CD14-positive monocyte (primary cell): ENCODE measurements around the gene ZNF35. TPM values are rescaled to one million over a fixed set of nuclear protein-coding genes. Genes with fewer than 3 reads are reported as not detected.

Experiments
- DNase-seq, 3 donors: peaks; one replicate each; pipeline ENCODE4 v3.0.0-alpha.2; 2011 to 2022
- H2AFZ ChIP-seq: 2 replicates; pipeline ENCODE4 v1.6.0; 2012; ENCODE audit warnings: mild to moderate bottlenecking, low read depth, low read length, inconsistent platforms; ENCODE audit not compliant: insufficient read depth, poor library complexity, severe bottlenecking
- H3K27ac ChIP-seq, 2 donors: 1 replicate in 1 of 2; 2 replicates in 1 of 2; pipeline ENCODE4 v1.5.1; 2012 to 2013; ENCODE audit warnings: low read length in 2 of 2, control low read depth in 1 of 2, inconsistent platforms in 1 of 2, low read depth in 1 of 2, mild to moderate bottlenecking in 1 of 2
- H3K27me3 ChIP-seq, 2 donors: one replicate each; pipeline versions ENCODE4 v1.6.0 to v1.6.1; 2011 to 2013; ENCODE audit warnings: low read length in 2 of 2; ENCODE audit not compliant: control insufficient read depth in 2 of 2, insufficient read depth in 2 of 2
- H3K36me3 ChIP-seq, 2 donors: replicated peaks in 1 of 2; 1 replicate in 1 of 2; 2 replicates in 1 of 2; pipeline versions ENCODE4 v1.5.1 to v1.6.1; 2012 to 2013; ENCODE audit warnings: low read length in 2 of 2, control low read depth in 1 of 2, inconsistent platforms in 1 of 2, mild to moderate bottlenecking in 1 of 2; ENCODE audit not compliant: insufficient read depth in 2 of 2, control insufficient read depth in 1 of 2
- H3K4me1 ChIP-seq, 2 donors: 1 replicate in 1 of 2; 2 replicates in 1 of 2; pipeline versions ENCODE4 v1.5.1 to v1.6.1; 2012 to 2013; ENCODE audit warnings: low read length in 2 of 2, control low read depth in 1 of 2, inconsistent platforms in 1 of 2, mild to moderate bottlenecking in 1 of 2, moderate library complexity in 1 of 2; ENCODE audit not compliant: insufficient read depth in 2 of 2, control insufficient read depth in 1 of 2
- H3K4me2 ChIP-seq: replicated peaks from 2 replicates; pipeline ENCODE3; 2012; ENCODE audit warnings: low read length, moderate library complexity, mild to moderate bottlenecking; ENCODE audit not compliant: poor library complexity, severe bottlenecking; ENCODE audit errors: extremely low read depth
- H3K4me3 ChIP-seq, 3 experiments: fragments of 200-600 bp in 1 of 3; sonication (generic) in 1 of 3; replicated peaks in 1 of 3; 1 replicate in 2 of 3; 2 replicates in 1 of 3; pipeline ENCODE4 v1.5.1; 2011 to 2013; ENCODE audit warnings: low read length in 3 of 3, mild to moderate bottlenecking in 3 of 3, control low read depth in 2 of 3, low read depth in 2 of 3, inconsistent platforms in 1 of 3, moderate library complexity in 1 of 3
- H3K79me2 ChIP-seq: 2 replicates; pipeline ENCODE4 v1.6.0; 2012; ENCODE audit warnings: mild to moderate bottlenecking, control low read depth, inconsistent platforms, low read length, moderate library complexity; ENCODE audit not compliant: insufficient read depth
- H3K9ac ChIP-seq: 2 replicates; pipeline ENCODE4 v1.6.0; 2017; ENCODE audit warnings: low read length, mild to moderate bottlenecking; ENCODE audit not compliant: insufficient read depth, poor library complexity, severe bottlenecking
- H3K9me3 ChIP-seq, 2 donors: replicated peaks in 1 of 2; 1 replicate in 1 of 2; 2 replicates in 1 of 2; pipeline versions ENCODE4 v1.5.1 to v1.6.1; 2012 to 2013; ENCODE audit warnings: low read length in 2 of 2, control low read depth in 1 of 2; ENCODE audit not compliant: control insufficient read depth in 1 of 2, insufficient read depth in 1 of 2
- H4K20me1 ChIP-seq: 2 replicates; pipeline ENCODE4 v1.6.0; 2012; ENCODE audit warnings: mild to moderate bottlenecking, low read length, control low read depth, moderate library complexity; ENCODE audit not compliant: insufficient read depth
- H3K27ac Mint-ChIP-seq, 7 donors: one replicate each; pipeline ENCODE4 v1.8.0; 2020; ENCODE audit warnings: mild to moderate bottlenecking in 7 of 7, mixed read lengths in 7 of 7, moderate library complexity in 6 of 7, inconsistent platforms in 2 of 7
- H3K27me3 Mint-ChIP-seq, 3 donors: one replicate each; pipeline ENCODE4 v1.8.0; 2021 to 2022; ENCODE audit warnings: low read depth in 3 of 3, mild to moderate bottlenecking in 3 of 3, mixed read lengths in 3 of 3, moderate library complexity in 3 of 3, inconsistent platforms in 1 of 3
- H3K36me3 Mint-ChIP-seq, 2 donors: one replicate each; pipeline ENCODE4 v1.8.0; 2020; ENCODE audit warnings: mixed read lengths in 2 of 2, inconsistent platforms in 1 of 2, mild to moderate bottlenecking in 1 of 2
- H3K4me1 Mint-ChIP-seq: one replicate; pipeline ENCODE4 v1.8.0; 2020; ENCODE audit warnings: mild to moderate bottlenecking, mixed read lengths
- H3K4me3 Mint-ChIP-seq, 2 donors: one replicate each; pipeline ENCODE4 v1.8.0; 2020; ENCODE audit warnings: mild to moderate bottlenecking in 2 of 2, mixed read lengths in 2 of 2, moderate library complexity in 1 of 2
- H3K9me3 Mint-ChIP-seq, 7 donors: one replicate each; pipeline ENCODE4 v1.8.0; 2020 to 2022; ENCODE audit warnings: mixed read lengths in 7 of 7, mild to moderate bottlenecking in 6 of 7, moderate library complexity in 6 of 7, inconsistent platforms in 2 of 7
- CTCF ChIP-seq: fragments of 200-600 bp; IDR thresholded peaks from one replicate; pipeline ENCODE4 v1.8.0; 2022; ENCODE audit warnings: antibody characterized with exemption, mild to moderate bottlenecking
- WGBS: methylation state at CpG from one replicate; pipeline ENCODE4 v1.1.5; 2013; ENCODE audit warnings: missing lambda C conversion rate; ENCODE audit not compliant: insufficient coverage; 5-methylcytosine and 5-hydroxymethylcytosine counted together
- intact Hi-C, 2 donors: fragments of 100-400 bp; cut with micrococcal nuclease; formaldehyde crosslinking; loops; one replicate each; pipeline versions ENCODE4 v1.15.0 to v1.15.1; 2023
- polyA plus RNA-seq, 3 donors: library from polyadenylated mRNA; depleted of rRNA in 1 of 3; unstranded in 2 of 3; stranded (reverse) in 1 of 3; fragments of 300-500 nt in 2 of 3; fragments of >200 nt in 1 of 3; fragmentation: Illumina TruSeq in 2 of 3; gene quantifications; 1 replicate in 2 of 3; 2 replicates in 1 of 3; pipeline ENCODE4 v1.2.3, GENCODE V29; 2012 to 2021

The ZNF35 gene
- polyA plus RNA-seq, 3 donors: 1.2 to 2.5 (median 2.5) TPM

- Histone ChIP-seq H3K27me3 (no peaks in the 10 kb centered on the region), H3K4me2 (no peak overlapping the region), H4K20me1 (no peaks in the 10 kb centered on the region), H3K4me3 (peak overlapping the region in 1 of 3 experiments; percentile 13), H2AFZ (no peak overlapping the region), H3K4me1 (no peaks in the 10 kb centered on the region), H3K27ac (no peak overlapping the region), H3K36me3 (peaks cover 55 to 67% of the 10 kb centered on the region in 2 donors), H3K9ac (no peak overlapping the region), H3K9me3 (peaks cover 49 to 93% of the 10 kb centered on the region in 2 donors), H3K79me2 (no peaks in the 10 kb centered on the region)
- DNase-seq: no peak
- H3K36me3 Mint-ChIP-seq: peaks cover 53 to 59% of the 10 kb centered on the region in 2 donors
- WGBS: no CpG with 5 or more reads among the region's 4 CpGs
- H3K27ac Mint-ChIP-seq: no peak overlapping the region
- no peaks in the 10 kb centered on the region for H3K4me1 Mint-ChIP-seq
- no peak overlapping the region for H3K4me3 Mint-ChIP-seq
- peaks cover 48 to 92% (median 78%) of the 10 kb centered on the region in 7 donors for H3K9me3 Mint-ChIP-seq
- intact Hi-C loops: no loop called here
- peaks cover 0 to 3% (median 0%) of the 10 kb centered on the region in 3 donors for H3K27me3 Mint-ChIP-seq
- TF ChIP-seq CTCF: no peak
These were observed 6.2 kb upstream of the ZNF35 start for GRCh38 chr3:44642337-44642736.

GRCh38 chr3:44643024-44643423 lies 5.5 kb upstream of the ZNF35 start:
- no peaks in the 10 kb centered on the region for H3K4me1 ChIP-seq
- H3K4me3 ChIP-seq: peak overlapping the region in 1 of 3 experiments; percentile 13
- intact Hi-C loops: no loop called here
- H3K79me2 ChIP-seq: no peaks in the 10 kb centered on the region
- Mint-ChIP-seq H3K4me3 (no peak overlapping the region), H3K36me3 (peaks cover 47 to 53% of the 10 kb centered on the region in 2 donors), H3K27me3 (peaks cover 0 to 3% (median 2%) of the 10 kb centered on the region in 3 donors), H3K27ac (no peak overlapping the region), H3K9me3 (peaks cover 44 to 92% (median 77%) of the 10 kb centered on the region in 7 donors), H3K4me1 (peaks cover 1% of the 10 kb centered on the region)
- WGBS: no CpG with 5 or more reads among the region's 4 CpGs
- no peak overlapping the region for H3K4me2 ChIP-seq
- H3K9ac ChIP-seq: no peak overlapping the region
- H3K27ac ChIP-seq: no peak overlapping the region
- no peak for TF ChIP-seq CTCF
- H2AFZ ChIP-seq: no peak overlapping the region
- H3K27me3 ChIP-seq: no peaks in the 10 kb centered on the region
- DNase-seq: no peak
- peaks cover 49 to 60% of the 10 kb centered on the region in 2 donors for H3K36me3 ChIP-seq
- H3K9me3 ChIP-seq: peaks cover 48 to 91% of the 10 kb centered on the region in 2 donors
- no peaks in the 10 kb centered on the region for H4K20me1 ChIP-seq
